HG03378 (cell line): Measurements from ENCODE around the gene OVOL2.

Experiments used
- ATAC-seq: cut with Tn5 transposase; IDR thresholded peaks from one replicate; pipeline ENCODE4 v1.9.1; 2021; ENCODE audit warnings: mild to moderate bottlenecking, moderate library complexity; ENCODE audit not compliant: unreplicated experiment

OVOL2 gene

GRCh38 chr20:18018100-18018499 is 39.6 kb downstream of the OVOL2 start:
- no peak for ATAC-seq

GRCh38 chr20:18016772-18017171 is 40.9 kb downstream of the OVOL2 start:
- no peak for ATAC-seq

- ATAC-seq, result no peak
Observed at GRCh38 chr20:18014411-18014810, 43.3 kb downstream of the OVOL2 start.

- no peak for ATAC-seq
Observed at GRCh38 chr20:18012901-18013300, 44.8 kb downstream of the OVOL2 start.

GRCh38 chr20:18011951-18012645 is 45.6 kb downstream of the OVOL2 start:
- ATAC-seq, result no peak

GRCh38 chr20:18011482-18011881 is 46.2 kb downstream of the OVOL2 start:
- no peak for ATAC-seq

GRCh38 chr20:18009116-18009515 is 48.6 kb downstream of the OVOL2 start:
- no peak for ATAC-seq

GRCh38 chr20:18007534-18008292 is 50.0 kb downstream of the OVOL2 start:
- no peak for ATAC-seq

GRCh38 chr20:18006684-18007083 is 51.0 kb downstream of the OVOL2 start:
- no peak for ATAC-seq

GRCh38 chr20:18005990-18006364 is 51.7 kb downstream of the OVOL2 start:
- ATAC-seq, result no peak

- peak; percentile 96 for ATAC-seq
Observed at GRCh38 chr20:18005170-18005989, 52.3 kb downstream of the OVOL2 start.

- no peak for ATAC-seq
Observed at GRCh38 chr20:18004384-18005031, 53.2 kb downstream of the OVOL2 start.

GRCh38 chr20:18003897-18004296 is 53.8 kb downstream of the OVOL2 start:
- ATAC-seq, result peak; percentile 32

GRCh38 chr20:18001131-18001921 is 56.4 kb downstream of the OVOL2 start:
- no peak for ATAC-seq

- no peak for ATAC-seq
Observed at GRCh38 chr20:17999566-17999965, 58.1 kb downstream of the OVOL2 start.

- no peak for ATAC-seq
Observed at GRCh38 chr20:17998446-17998845, 59.3 kb downstream of the OVOL2 start.

GRCh38 chr20:17995967-17996819 is 61.5 kb downstream of the OVOL2 start:
- ATAC-seq, result no peak

- no peak for ATAC-seq
Observed at GRCh38 chr20:17993546-17993945, 64.2 kb downstream of the OVOL2 start.

GRCh38 chr20:17992847-17993513 is 64.7 kb downstream of the OVOL2 start:
- ATAC-seq, result no peak
